ENCODE measurements around the gene TRIM44.
"Not testable (repeated sequence)": the region's sequence is repeated elsewhere in the genome, so short reads cannot be mapped to it uniquely, and the experiment has no call there.

Gene TRIM44

GRCh38 chr11:35632301-35632700, 30.3 kb upstream of the TRIM44 start:
- no peak for DNase-seq (ENCODE audit: low read depth in 3 of 3, low spot score in 1 of 3)

GRCh38 chr11:35633827-35634423, 28.6 kb upstream of the TRIM44 start:
- no peak for DNase-seq (ENCODE audit: low read depth in 3 of 3, low spot score in 1 of 3)

- DNase-seq (ENCODE audit: low read depth in 3 of 3, low spot score in 1 of 3): no peak
These were observed 26.6 kb upstream of the TRIM44 start for GRCh38 chr11:35635933-35636332.

GRCh38 chr11:35639591-35640179, 22.9 kb upstream of the TRIM44 start:
- no peak for DNase-seq (ENCODE audit: low read depth in 3 of 3, low spot score in 1 of 3)

- DNase-seq (ENCODE audit: low read depth in 3 of 3, low spot score in 1 of 3): no peak
These were observed 21.2 kb upstream of the TRIM44 start for GRCh38 chr11:35641171-35641897.

GRCh38 chr11:35641964-35642363, 20.6 kb upstream of the TRIM44 start:
- no peak for DNase-seq (ENCODE audit: low read depth in 3 of 3, low spot score in 1 of 3)

GRCh38 chr11:35647421-35648093, 15.0 kb upstream of the TRIM44 start:
- no peak for DNase-seq (ENCODE audit: low read depth in 3 of 3, low spot score in 1 of 3)

- no peak for DNase-seq (ENCODE audit: low read depth in 3 of 3, low spot score in 1 of 3)
These were observed 12.6 kb upstream of the TRIM44 start for GRCh38 chr11:35650006-35650405.

- no peak for DNase-seq (ENCODE audit: low read depth in 3 of 3, low spot score in 1 of 3)
These were observed 12.1 kb upstream of the TRIM44 start for GRCh38 chr11:35650467-35650866.

GRCh38 chr11:35651263-35651662, 11.3 kb upstream of the TRIM44 start:
- DNase-seq (ENCODE audit: low read depth in 3 of 3, low spot score in 1 of 3): no peak

- not testable (repeated sequence) for DNase-seq (ENCODE audit: low read depth in 3 of 3, low spot score in 1 of 3)
These were observed 9.8 kb upstream of the TRIM44 start for GRCh38 chr11:35652786-35653185.

GRCh38 chr11:35654711-35655110, 7.9 kb upstream of the TRIM44 start:
- no peak for DNase-seq (ENCODE audit: low read depth in 3 of 3, low spot score in 1 of 3)

- DNase-seq (ENCODE audit: low read depth in 3 of 3, low spot score in 1 of 3): no peak
These were observed 7.3 kb upstream of the TRIM44 start for GRCh38 chr11:35655254-35655653.

- no peak for DNase-seq (ENCODE audit: low read depth in 3 of 3, low spot score in 1 of 3)
These were observed 6.7 kb upstream of the TRIM44 start for GRCh38 chr11:35655856-35656255.

GRCh38 chr11:35658020-35658948, 4.3 kb upstream of the TRIM44 start:
- DNase-seq (ENCODE audit: low read depth in 3 of 3, low spot score in 1 of 3): no peak

- no peak for DNase-seq (ENCODE audit: low read depth in 3 of 3, low spot score in 1 of 3)
These were observed 1.0 kb upstream of the TRIM44 start for GRCh38 chr11:35661534-35661933.

GRCh38 chr11:35662061-35662648, 420 bp upstream of the TRIM44 start:
- DNase-seq (ENCODE audit: low read depth in 3 of 3, low spot score in 1 of 3): peak in 1 of 3 donors; percentile 1

- no peak for DNase-seq (ENCODE audit: low read depth in 3 of 3, low spot score in 1 of 3)
These were observed 780 bp downstream of the TRIM44 start for GRCh38 chr11:35663408-35663702.

- no peak for DNase-seq (ENCODE audit: low read depth in 3 of 3, low spot score in 1 of 3)
These were observed 2.4 kb downstream of the TRIM44 start for GRCh38 chr11:35664977-35665441.

- no peak for DNase-seq (ENCODE audit: low read depth in 3 of 3, low spot score in 1 of 3)
These were observed 4.7 kb downstream of the TRIM44 start for GRCh38 chr11:35667257-35667656.

- DNase-seq (ENCODE audit: low read depth in 3 of 3, low spot score in 1 of 3): not testable (repeated sequence)
These were observed 5.8 kb downstream of the TRIM44 start for GRCh38 chr11:35668350-35668749.
